ENCODE data around the gene UBA7. TPM values are rescaled to one million over a fixed set of nuclear protein-coding genes. Genes with fewer than 3 reads are reported as not detected.
"Not testable (repeated sequence)": the region's sequence is repeated elsewhere in the genome, so short reads cannot be mapped to it uniquely, and the experiment has no call there.

Gene UBA7
- total RNA-seq, 2 donors from 2014 or later = 1.0 to 3.4 TPM

- Mint-ChIP-seq H3K4me1 (peaks cover 3% of the 10 kb centered on the region), H3K4me3 (no peak overlapping the region), H3K9me3 (no peaks in the 10 kb centered on the region), H3K36me3 (ENCODE audit: low read depth) (peaks cover 43% of the 10 kb centered on the region), H3K27me3 (ENCODE audit: insufficient read depth) (no peaks in the 10 kb centered on the region), H3K27ac (no peak overlapping the region)
- Histone ChIP-seq H3K4me1 (ENCODE audit: control insufficient read depth, insufficient read depth, low read length) (no peaks in the 10 kb centered on the region), H3K36me3 (ENCODE audit: control insufficient read depth, insufficient read depth, low read length) (peaks cover 60% of the 10 kb centered on the region), H3K27me3 (ENCODE audit: control insufficient read depth, insufficient read depth, low read length, poor library complexity, severe bottlenecking) (no peaks in the 10 kb centered on the region), H3K4me3 (ENCODE audit: low read length) (no peak overlapping the region), H3K9me3 (ENCODE audit: control insufficient read depth, low read length) (no peaks in the 10 kb centered on the region), H3K27ac (ENCODE audit: low read depth, low read length) (no peak overlapping the region), H3K9ac (ENCODE audit: extremely low read depth, low read length, poor library complexity, severe bottlenecking) (no peak overlapping the region)
- TF ChIP-seq CTCF (conservative IDR thresholded peaks at IDR 0.05) = no peak
- 83 to 96% methylated on average over 3 to 5 of the region's 5 CpGs for WGBS, 2 experiments (ENCODE audit: insufficient coverage in 1 of 2, insufficient read length in 1 of 2)
- no peak for DNase-seq
Observed at GRCh38 chr3:49779358-49780079, 34.2 kb downstream of the UBA7 start.

DNA sequence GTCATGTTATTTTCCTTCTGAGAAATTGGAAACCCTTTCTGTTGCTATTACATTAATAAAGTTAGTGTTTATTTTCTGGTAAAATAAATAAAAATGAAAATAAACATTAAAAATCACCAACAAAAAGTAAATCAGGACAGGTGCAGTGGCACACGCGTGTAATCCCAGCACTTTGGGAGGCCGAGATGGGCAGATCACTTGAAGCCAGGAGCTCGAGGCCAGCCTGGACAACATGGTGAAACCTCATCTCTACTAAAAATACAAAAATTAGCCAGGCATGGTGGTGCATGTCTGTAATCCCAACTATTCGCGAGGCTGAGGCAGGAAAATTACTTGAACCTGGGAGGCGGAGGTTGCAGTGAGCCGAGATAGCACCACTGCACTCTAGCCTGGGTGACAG, 37.7 kb downstream of the UBA7 start:
- 97 to 98% methylated on average over 8 of the region's 8 CpGs for WGBS, 2 experiments (ENCODE audit: insufficient coverage in 1 of 2, insufficient read length in 1 of 2)
- not testable (repeated sequence) for H3K4me1 ChIP-seq (ENCODE audit: control insufficient read depth, insufficient read depth, low read length); H3K27me3 Mint-ChIP-seq (ENCODE audit: insufficient read depth); H3K9ac ChIP-seq (ENCODE audit: extremely low read depth, low read length, poor library complexity, severe bottlenecking); H3K9me3 Mint-ChIP-seq; H3K27ac Mint-ChIP-seq; H3K4me1 Mint-ChIP-seq; H3K4me3 ChIP-seq (ENCODE audit: low read length); H3K4me3 Mint-ChIP-seq; H3K27ac ChIP-seq (ENCODE audit: low read depth, low read length); DNase-seq; H3K9me3 ChIP-seq (ENCODE audit: control insufficient read depth, low read length); H3K27me3 ChIP-seq (ENCODE audit: control insufficient read depth, insufficient read depth, low read length, poor library complexity, severe bottlenecking)
- peaks cover 54% of the 10 kb centered on the region for H3K36me3 ChIP-seq (ENCODE audit: control insufficient read depth, insufficient read depth, low read length)
- peaks cover 34% of the 10 kb centered on the region for H3K36me3 Mint-ChIP-seq (ENCODE audit: low read depth)

GRCh38 chr3:49775538-49775937, 38.2 kb downstream of the UBA7 start:
- Histone ChIP-seq H3K36me3 (ENCODE audit: control insufficient read depth, insufficient read depth, low read length) (peaks cover 54% of the 10 kb centered on the region), H3K4me3 (ENCODE audit: low read length) (no peak overlapping the region), H3K27ac (ENCODE audit: low read depth, low read length) (no peak overlapping the region), H3K4me1 (ENCODE audit: control insufficient read depth, insufficient read depth, low read length) (no peaks in the 10 kb centered on the region), H3K9ac (ENCODE audit: extremely low read depth, low read length, poor library complexity, severe bottlenecking) (no peak overlapping the region), H3K9me3 (ENCODE audit: control insufficient read depth, low read length) (no peaks in the 10 kb centered on the region), H3K27me3 (ENCODE audit: control insufficient read depth, insufficient read depth, low read length, poor library complexity, severe bottlenecking) (no peaks in the 10 kb centered on the region)
- H3K36me3 Mint-ChIP-seq (ENCODE audit: low read depth) = peaks cover 34% of the 10 kb centered on the region
- no peak overlapping the region for H3K27ac Mint-ChIP-seq
- no peak for TF ChIP-seq CTCF (conservative IDR thresholded peaks at IDR 0.05)
- no peaks in the 10 kb centered on the region for H3K4me1 Mint-ChIP-seq
- no peak overlapping the region for H3K4me3 Mint-ChIP-seq
- H3K27me3 Mint-ChIP-seq (ENCODE audit: insufficient read depth) = no peaks in the 10 kb centered on the region
- DNase-seq = no peak
- WGBS, 2 experiments (ENCODE audit: insufficient coverage in 1 of 2, insufficient read length in 1 of 2) = 79% methylated on average over 3 of the region's 3 CpGs; no CpG with 5 or more reads in 1 of the 2 experiments
- H3K9me3 Mint-ChIP-seq = no peaks in the 10 kb centered on the region

Measured in endodermal cell (in vitro differentiated cells).